IMR-90 (cell line): Measurements from ENCODE around the gene COA1. TPM values are rescaled to one million over a fixed set of nuclear protein-coding genes. Genes with fewer than 3 reads are reported as not detected.
"Not testable (repeated sequence)": the region's sequence is repeated elsewhere in the genome, so short reads cannot be mapped to it uniquely, and the experiment has no call there.

Experiments
- ATAC-seq: fragments of 200-7000 bp; cut with Tn5 transposase; 2 replicates; pipeline ENCODE4 v1.9.1; 2020; ENCODE audit warnings: low read depth, mild to moderate bottlenecking, moderate library complexity
- BruUV-seq: library from RNA; stranded (reverse); fragments of 400-500 nt; replicated peaks from 2 replicates; lab custom pipeline; 2021; lab: Mats Ljungman, UMichigan
- CTCF ChIA-PET: fragments of 300-600 bp; formaldehyde crosslinking; extraction: SDS; loops from one replicate; lab custom pipeline; 2021; ENCODE audit warnings: antibody characterized with exemption; lab: Yijun Ruan, JAX
- POLR2A ChIA-PET: fragments of 300-600 bp; sonication (Branson Sonifier 250); formaldehyde crosslinking; loops from one replicate; lab custom pipeline; 2022; ENCODE audit warnings: antibody characterized with exemption; ENCODE audit not compliant: unreplicated experiment; lab: Charles Lee
- DNase-seq: peaks from one replicate; pipeline ENCODE4 v3.0.0; 2013
- H2AFZ ChIP-seq: replicated peaks from 2 replicates; pipeline ENCODE3; 2013; ENCODE audit warnings: low read length, mild to moderate bottlenecking; ENCODE audit not compliant: poor library complexity
- H2AK5ac ChIP-seq: 2 replicates; pipeline ENCODE4 v1.6.1; 2013; ENCODE audit warnings: low read depth, low read length, inconsistent platforms
- H2AK9ac ChIP-seq: replicated peaks from 2 replicates; pipeline ENCODE3; 2013; ENCODE audit warnings: mild to moderate bottlenecking, low read depth, low read length, moderate library complexity; ENCODE audit not compliant: poor library complexity
- H2BK120ac ChIP-seq: 2 replicates; pipeline ENCODE4 v1.6.1; 2013; ENCODE audit warnings: low read depth, low read length, inconsistent platforms
- H2BK15ac ChIP-seq: 3 replicates; pipeline ENCODE4 v1.6.1; 2013; ENCODE audit warnings: low read depth, low read length, inconsistent platforms
- H2BK20ac ChIP-seq: 2 replicates; pipeline ENCODE4 v1.6.1; 2013; ENCODE audit warnings: low read depth, mild to moderate bottlenecking, inconsistent platforms, low read length, moderate library complexity
- H2BK5ac ChIP-seq: 2 replicates; pipeline ENCODE4 v1.6.1; 2013; ENCODE audit warnings: mild to moderate bottlenecking, low read depth, low read length, inconsistent platforms; ENCODE audit not compliant: poor library complexity, severe bottlenecking
- H3K14ac ChIP-seq: replicated peaks from 2 replicates; pipeline ENCODE4 v1.6.1; 2013; ENCODE audit warnings: low read depth, low read length, inconsistent platforms
- H3K18ac ChIP-seq: 2 replicates; pipeline ENCODE4 v1.6.1; 2013; ENCODE audit warnings: low read depth, low read length, control low read depth
- H3K23ac ChIP-seq: 2 replicates; pipeline ENCODE4 v1.6.1; 2013; ENCODE audit warnings: low read depth, low read length, inconsistent platforms
- H3K27ac ChIP-seq: 2 replicates; pipeline ENCODE4 v1.5.1; 2013; ENCODE audit warnings: mild to moderate bottlenecking, control low read depth, low read length; ENCODE audit not compliant: insufficient read depth
- H3K27me3 ChIP-seq: 2 replicates; pipeline ENCODE4 v1.6.1; 2013; ENCODE audit warnings: low read length; ENCODE audit not compliant: control insufficient read depth, insufficient read depth
- H3K36me3 ChIP-seq: 2 replicates; pipeline ENCODE4 v1.6.1; 2013; ENCODE audit warnings: low read length, mixed read lengths; ENCODE audit not compliant: control insufficient read depth, insufficient read depth
- H3K4ac ChIP-seq: 2 replicates; pipeline ENCODE4 v1.6.1; 2013; ENCODE audit warnings: low read depth, low read length, inconsistent platforms
- H3K4me1 ChIP-seq: 2 replicates; pipeline ENCODE4 v1.6.1; 2013; ENCODE audit warnings: low read length, mixed read lengths; ENCODE audit not compliant: control insufficient read depth, insufficient read depth
- H3K4me2 ChIP-seq: 2 replicates; pipeline ENCODE4 v1.6.1; 2013; ENCODE audit warnings: low read depth, mild to moderate bottlenecking, control low read depth, low read length, moderate library complexity
- H3K4me3 ChIP-seq: 2 replicates; pipeline ENCODE4 v1.5.1; 2013; ENCODE audit warnings: low read depth, mild to moderate bottlenecking, control low read depth, low read length, moderate library complexity; ENCODE audit not compliant: insufficient read depth
- H3K56ac ChIP-seq: 2 replicates; pipeline ENCODE4 v1.6.1; 2013; ENCODE audit warnings: low read length, inconsistent platforms; ENCODE audit not compliant: insufficient read depth; ENCODE audit errors: extremely low read depth
- H3K79me1 ChIP-seq, 2 experiments: 2 replicates each; pipeline ENCODE4 v1.6.1; 2013; ENCODE audit warnings: low read length in 2 of 2, inconsistent platforms in 1 of 2, low read depth in 1 of 2
- H3K9ac ChIP-seq: 2 replicates; pipeline ENCODE4 v1.6.1; 2013; ENCODE audit warnings: low read depth, low read length, control low read depth
- H3K9me1 ChIP-seq: 2 replicates; pipeline ENCODE4 v1.6.1; 2013; ENCODE audit warnings: low read length, inconsistent platforms; ENCODE audit not compliant: insufficient read depth
- H3K9me3 ChIP-seq: 2 replicates; pipeline ENCODE4 v1.6.1; 2013; ENCODE audit warnings: low read length; ENCODE audit not compliant: control insufficient read depth, insufficient read depth
- H4K20me1 ChIP-seq: 2 replicates; pipeline ENCODE4 v1.6.1; 2013; ENCODE audit warnings: low read length, inconsistent platforms; ENCODE audit not compliant: insufficient read depth
- H4K5ac ChIP-seq: 2 replicates; pipeline ENCODE4 v1.6.1; 2013; ENCODE audit warnings: mild to moderate bottlenecking, low read depth, low read length, control low read depth
- H4K8ac ChIP-seq, 2 experiments: 2 replicates each; pipeline ENCODE4 v1.6.1; 2013; ENCODE audit warnings: low read depth in 2 of 2, low read length in 2 of 2, control low read depth in 1 of 2, inconsistent platforms in 1 of 2
- H4K91ac ChIP-seq: 2 replicates; pipeline ENCODE4 v1.6.1; 2013; ENCODE audit warnings: low read depth, low read length, inconsistent platforms; ENCODE audit not compliant: insufficient read depth
- BHLHE40 ChIP-seq: fragments of 150-350 bp; IDR thresholded peaks from 2 replicates; pipeline ENCODE4 v1.6.1; 2016; ENCODE audit warnings: mild to moderate bottlenecking, low read depth, low read length
- CEBPB ChIP-seq: IDR thresholded peaks from 2 replicates; pipeline ENCODE4 v1.6.1; 2012; ENCODE audit warnings: low read depth, low read length, improper control_type of control experiment
- FOS ChIP-seq: fragments of 150-350 bp; IDR thresholded peaks from 2 replicates; pipeline ENCODE4 v1.6.1; 2016; ENCODE audit warnings: low read depth, low read length
- MAFK ChIP-seq: IDR thresholded peaks from 2 replicates; pipeline ENCODE4 v1.6.1; 2012; ENCODE audit warnings: low read depth, low read length, improper control_type of control experiment
- RAD21 ChIP-seq: IDR thresholded peaks from 2 replicates; pipeline ENCODE4 v1.6.1; 2012; ENCODE audit warnings: low read length, improper control_type of control experiment
- SMC3 ChIP-seq: fragments of 150-350 bp; IDR thresholded peaks from 2 replicates; pipeline ENCODE4 v1.6.1; 2016; ENCODE audit warnings: low read depth, mild to moderate bottlenecking, antibody characterized with exemption, low read length, moderate library complexity
- WGBS, 2 experiments: methylation state at CpG; one replicate each; pipeline versions ENCODE4 v1.1.5 to v1.1.7; 2013; ENCODE audit warnings: missing lambda C conversion rate in 2 of 2; ENCODE audit not compliant: insufficient read length in 1 of 2; ENCODE audit errors: extremely low coverage in 2 of 2; 5-methylcytosine and 5-hydroxymethylcytosine counted together
- dilution Hi-C: fragments of 300-500 bp; cut with HindIII; formaldehyde crosslinking; loops from one replicate; pipeline ENCODE4 v1.14.3; 2018; ENCODE audit warnings: low sequenced_read_pairs; ENCODE audit not compliant: unreplicated experiment
- in situ Hi-C: fragments of 300-500 bp; cut with MboI; formaldehyde crosslinking; loops from 3 replicates; pipeline ENCODE4 v1.14.3; 2019; ENCODE audit warnings: low sequenced_read_pairs, inconsistent platforms, mixed read lengths
- intact Hi-C: fragments of 100-400 bp; cut with micrococcal nuclease; formaldehyde crosslinking; loops from 2 replicates; pipeline ENCODE4 v1.10.0; 2022
- polyA plus RNA-seq, 3 experiments: library from polyadenylated mRNA; depleted of rRNA; stranded (reverse); fragments of >200 nt; gene quantifications; 2 replicates each; pipeline ENCODE4 v1.2.3, GENCODE V29; 2012; ENCODE audit warnings: low replicate concordance in 1 of 3
- total RNA-seq: library from RNA; depleted of rRNA; stranded (reverse); fragments of >200 nt; gene quantifications from 2 replicates; pipeline ENCODE4 v1.2.3, GENCODE V29; 2012
- TF ChIP-seq, protein P1 (sequence below): fragments of 150-350 bp; IDR thresholded peaks from 2 replicates; pipeline ENCODE4 v1.6.1; 2017; ENCODE audit warnings: mild to moderate bottlenecking, antibody characterized with exemption, low read length, low read depth

The COA1 gene
- total and polyA plus RNA-seq, 2 of the 4 experiments (the other 2 are of a cell fraction) = 34.2 to 59.5 TPM

DNA sequence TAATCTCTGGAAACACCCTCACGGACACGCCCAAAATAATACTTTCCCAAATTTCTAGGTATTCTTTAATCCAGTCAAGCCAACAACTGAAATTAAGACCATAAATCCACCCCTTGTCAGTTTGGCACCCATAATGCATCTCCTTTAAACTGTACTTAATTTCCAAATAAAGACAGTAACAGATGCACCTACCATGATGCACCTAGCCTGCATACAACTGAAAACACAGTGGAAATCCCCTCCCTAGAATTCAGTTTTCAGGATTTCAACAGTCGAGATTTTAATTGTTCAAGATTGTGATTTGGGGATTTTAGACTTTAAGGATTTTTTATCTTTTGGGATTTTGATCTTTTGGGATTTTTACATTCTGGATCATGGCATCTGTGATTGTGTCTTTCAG, 129.3 kb downstream of the COA1 start:
- 100% methylated on average over 2 of the region's 3 CpGs; no CpG with 5 or more reads in 1 of the 2 experiments for WGBS, 2 experiments
- Histone ChIP-seq H2BK20ac (no peak overlapping the region), H3K27me3 (no peaks in the 10 kb centered on the region), H3K36me3 (peaks cover 34% of the 10 kb centered on the region), H3K4me2 (no peak overlapping the region), H2BK15ac (no peak overlapping the region), H2BK120ac (no peak overlapping the region), H2AK5ac (no peak overlapping the region), H4K91ac (no peak overlapping the region), H3K56ac (no peak overlapping the region), H4K20me1 (peaks cover 46% of the 10 kb centered on the region), H3K79me1 (peaks cover 23 to 57% of the 10 kb centered on the region in 2 experiments), H3K18ac (no peak overlapping the region), H3K9me1 (peaks cover 8% of the 10 kb centered on the region), H4K8ac (no peak overlapping the region), H2AK9ac (no peak overlapping the region), H3K9ac (no peak overlapping the region), H3K4ac (no peak overlapping the region), H4K5ac (no peak overlapping the region), H3K4me1 (0 out of 2 replicates have a peak, but pooled peaks cover 2% of the 10 kb centered on the region), H3K4me3 (no peak overlapping the region), H3K27ac (no peak overlapping the region), H3K14ac (no peak overlapping the region), H2BK5ac (no peak overlapping the region), H3K23ac (no peak overlapping the region), H3K9me3 (no peaks in the 10 kb centered on the region), H2AFZ (no peak overlapping the region)
- intact Hi-C loops (no loop called here), in situ Hi-C loops (no loop called here), dilution Hi-C loops (no loop called here)
- TF ChIP-seq, protein P1, sequence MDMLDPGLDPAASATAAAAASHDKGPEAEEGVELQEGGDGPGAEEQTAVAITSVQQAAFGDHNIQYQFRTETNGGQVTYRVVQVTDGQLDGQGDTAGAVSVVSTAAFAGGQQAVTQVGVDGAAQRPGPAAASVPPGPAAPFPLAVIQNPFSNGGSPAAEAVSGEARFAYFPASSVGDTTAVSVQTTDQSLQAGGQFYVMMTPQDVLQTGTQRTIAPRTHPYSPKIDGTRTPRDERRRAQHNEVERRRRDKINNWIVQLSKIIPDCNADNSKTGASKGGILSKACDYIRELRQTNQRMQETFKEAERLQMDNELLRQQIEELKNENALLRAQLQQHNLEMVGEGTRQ = no peak
- no peak for TF ChIP-seq FOS
- no peak for TF ChIP-seq CEBPB
- TF ChIP-seq SMC3 = no peak
- TF ChIP-seq MAFK = no peak
- TF ChIP-seq BHLHE40 = no peak
- no peak for TF ChIP-seq RAD21
- ChIA-PET CTCF (no interaction called here), POLR2A (no interaction called here)
- ATAC-seq (no peak), DNase-seq (no peak)
- no TSS peak for BruUV-seq

DNA sequence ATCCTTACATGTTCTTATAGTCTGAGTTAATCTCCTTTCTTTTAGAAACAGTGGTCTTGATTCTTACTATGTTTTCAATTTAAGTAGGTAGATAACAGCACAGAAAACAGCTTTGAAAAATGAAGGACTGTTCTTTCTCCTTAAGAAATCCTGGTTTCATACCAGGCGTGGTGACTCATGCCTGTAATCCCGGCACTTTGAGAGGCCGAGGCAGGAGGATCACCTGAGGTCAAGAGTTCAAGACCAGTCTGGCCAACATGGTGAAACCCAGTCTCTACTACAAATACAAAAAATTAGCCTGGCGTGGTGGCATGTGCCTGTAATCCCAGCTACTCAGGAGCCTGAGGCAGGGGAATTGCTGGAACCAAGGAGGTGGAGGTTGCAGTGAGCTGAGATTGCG, 132.9 kb downstream of the COA1 start:
- peaks cover 23% of the 10 kb centered on the region for H3K36me3 ChIP-seq
- in situ Hi-C loops, POLR2A ChIA-PET, H3K4me3 ChIP-seq, DNase-seq, H3K4me1 ChIP-seq, ATAC-seq, intact Hi-C loops, H4K8ac ChIP-seq, H2BK20ac ChIP-seq, H2BK120ac ChIP-seq, H3K27me3 ChIP-seq, H2AFZ ChIP-seq, H2AK9ac ChIP-seq, H3K4me2 ChIP-seq, BruUV-seq, H2AK5ac ChIP-seq, H3K18ac ChIP-seq, H3K9me1 ChIP-seq, H3K9ac ChIP-seq, H2BK5ac ChIP-seq, H3K14ac ChIP-seq, H3K9me3 ChIP-seq, H4K5ac ChIP-seq, dilution Hi-C loops, H4K91ac ChIP-seq, H3K23ac ChIP-seq, H2BK15ac ChIP-seq, H3K4ac ChIP-seq, H3K56ac ChIP-seq: not testable (repeated sequence)
- H3K27ac ChIP-seq = peak overlapping the region; percentile 24; the same call in 1 of the 2 replicates
- WGBS, 2 experiments = 70% methylated on average over 2 of the region's 5 CpGs; no CpG with 5 or more reads in 1 of the 2 experiments
- H3K79me1 ChIP-seq = peaks cover 17 to 48% of the 10 kb centered on the region in 2 experiments
- CTCF ChIA-PET = interaction anchor here (0.9 kb wide), 1 partner anchor 101 kb away, joined by 3 read pairs; no protein-coding TSS in a partner anchor
- peaks cover 56% of the 10 kb centered on the region for H4K20me1 ChIP-seq
